B cell (primary cell): ENCODE results near the gene R3HDM4. TPM values are rescaled to one million over a fixed set of nuclear protein-coding genes. Genes with fewer than 3 reads are reported as not detected.

Experiments used
- ATAC-seq: fragments of 200-7000 bp; cut with Tn5 transposase; one replicate; pipeline ENCODE4 v1.10.0; 2021; ENCODE audit warnings: low read depth, mild to moderate bottlenecking, moderate number of reproducible peaks, moderate library complexity
- CTCF ChIA-PET: fragments of 350-600 bp; sonication (Branson Sonifier 250); formaldehyde crosslinking; loops from one replicate; lab custom pipeline; 2021; ENCODE audit warnings: antibody characterized with exemption, inconsistent platforms; lab: Charles Lee
- POLR2A ChIA-PET: fragments of 350-600 bp; sonication (Branson Sonifier 250); formaldehyde crosslinking; loops from one replicate; lab custom pipeline; 2021; ENCODE audit warnings: antibody characterized with exemption; lab: Charles Lee
- DNase-seq: peaks from one replicate; pipeline ENCODE4 v3.0.0; 2013
- H2AFZ ChIP-seq: 2 replicates; pipeline ENCODE4 v1.6.1; 2012; ENCODE audit warnings: mild to moderate bottlenecking, low read depth, low read length; ENCODE audit not compliant: insufficient read depth, poor library complexity, severe bottlenecking
- H3K27ac ChIP-seq, 2 donors: 1 replicate in 1 of 2; 2 replicates in 1 of 2; pipeline ENCODE4 v1.5.1; 2012 to 2013; ENCODE audit warnings: low read length in 2 of 2, mild to moderate bottlenecking in 2 of 2, moderate library complexity in 1 of 2
- H3K27me3 ChIP-seq, 4 experiments: fragments of 200-600 bp in 1 of 4; sonication (generic) in 1 of 4; replicated peaks in 1 of 4; 1 replicate in 2 of 4; 2 replicates in 2 of 4; pipeline versions ENCODE4 v1.6.1 to v1.7.0; 2013 to 2016; ENCODE audit warnings: low read length in 3 of 4, mild to moderate bottlenecking in 2 of 4, mixed read lengths in 1 of 4, moderate library complexity in 1 of 4; ENCODE audit not compliant: insufficient read depth in 4 of 4, control insufficient read depth in 3 of 4; ENCODE audit errors: control extremely low read depth in 1 of 4
- H3K36me3 ChIP-seq, 2 experiments: replicated peaks in 1 of 2; 1 replicate in 1 of 2; 2 replicates in 1 of 2; pipeline versions ENCODE4 v1.6.1 to v1.7.1; 2013; ENCODE audit warnings: low read length in 1 of 2; ENCODE audit not compliant: insufficient read depth in 2 of 2, control insufficient read depth in 1 of 2; ENCODE audit errors: control extremely low read depth in 1 of 2, extremely low read depth in 1 of 2
- H3K4me1 ChIP-seq, 2 donors: fragments of 200-600 bp in 1 of 2; sonication (generic) in 1 of 2; 1 replicate in 1 of 2; 2 replicates in 1 of 2; pipeline versions ENCODE4 v1.5.1 to v1.6.1; 2013 to 2017; ENCODE audit warnings: low read length in 2 of 2; ENCODE audit not compliant: control insufficient read depth in 2 of 2, insufficient read depth in 2 of 2
- H3K4me2 ChIP-seq: replicated peaks from 2 replicates; pipeline ENCODE3; 2012; ENCODE audit warnings: mild to moderate bottlenecking, low read depth, low read length; ENCODE audit not compliant: poor library complexity, severe bottlenecking
- H3K4me3 ChIP-seq, 5 experiments: fragments of 200-600 bp in 1 of 5; sonication (generic) in 1 of 5; 1 replicate in 3 of 5; 2 replicates in 2 of 5; pipeline versions ENCODE4 v1.5.1 to v1.7.0; 2011 to 2016; ENCODE audit warnings: low read length in 4 of 5, mild to moderate bottlenecking in 4 of 5, low read depth in 2 of 5, control low read depth in 1 of 5, moderate library complexity in 1 of 5; ENCODE audit not compliant: insufficient read depth in 1 of 5; ENCODE audit errors: control extremely low read depth in 1 of 5, extremely low read depth in 1 of 5
- H3K79me2 ChIP-seq: fragments of 200-600 bp; sonication (generic); one replicate; pipeline ENCODE4 v1.6.0; 2016; ENCODE audit warnings: low read length; ENCODE audit not compliant: control insufficient read depth, insufficient read depth
- H3K9ac ChIP-seq: fragments of 200-600 bp; sonication (generic); 2 replicates; pipeline ENCODE4 v1.6.1; 2017; ENCODE audit warnings: mild to moderate bottlenecking, low read length, moderate library complexity
- H3K9me3 ChIP-seq, 3 donors: one replicate each; pipeline versions ENCODE4 v1.6.1 to v1.7.1; 2013; ENCODE audit warnings: low read length in 2 of 3; ENCODE audit not compliant: control insufficient read depth in 2 of 3, insufficient read depth in 1 of 3; ENCODE audit errors: control extremely low read depth in 1 of 3
- H4K20me1 ChIP-seq: 2 replicates; pipeline ENCODE4 v1.6.0; 2012; ENCODE audit warnings: mild to moderate bottlenecking, low read length; ENCODE audit not compliant: insufficient read depth, control insufficient read depth, poor library complexity, severe bottlenecking
- H3K27ac Mint-ChIP-seq: one replicate; pipeline ENCODE4 v1.8.0; 2021; ENCODE audit warnings: mixed read lengths
- H3K27me3 Mint-ChIP-seq: one replicate; pipeline ENCODE4 v1.8.0; 2021; ENCODE audit warnings: mixed read lengths
- H3K4me1 Mint-ChIP-seq: one replicate; pipeline ENCODE4 v1.8.0; 2021; ENCODE audit warnings: mixed read lengths
- H3K4me3 Mint-ChIP-seq: one replicate; pipeline ENCODE4 v1.8.0; 2021; ENCODE audit warnings: mixed read lengths
- H3K9me3 Mint-ChIP-seq: one replicate; pipeline ENCODE4 v1.8.0; 2022; ENCODE audit warnings: mixed read lengths; ENCODE audit not compliant: insufficient read depth
- EZH2 ChIP-seq: IDR thresholded peaks from 2 replicates; pipeline ENCODE4 v1.6.1; 2012; ENCODE audit warnings: borderline replicate concordance, low read depth, mild to moderate bottlenecking, moderate library complexity, low read length; ENCODE audit not compliant: insufficient read depth, poor library complexity, severe bottlenecking
- WGBS: methylation state at CpG from one replicate; pipeline ENCODE4 v1.1.5; 2013; ENCODE audit warnings: missing lambda C conversion rate; ENCODE audit not compliant: insufficient coverage; 5-methylcytosine and 5-hydroxymethylcytosine counted together
- intact Hi-C: fragments of 100-400 bp; cut with micrococcal nuclease; formaldehyde crosslinking; loops from one replicate; pipeline ENCODE4 v1.10.0; 2022
- polyA plus RNA-seq: library from polyadenylated mRNA; depleted of rRNA; stranded (reverse); fragments of >200 nt; gene quantifications from 2 replicates; pipeline ENCODE4 v1.2.3, GENCODE V29; 2012
- total RNA-seq, 2 donors: library from RNA; stranded (reverse); fragments of 120-200 nt in 1 of 2; gene quantifications; 1 replicate in 1 of 2; 2 replicates in 1 of 2; pipeline versions ENCODE4 v1.2.3 to v1.2.4, GENCODE V29; 2013 to 2022
- TF ChIP-seq, protein P1 (sequence below): fragments of 200-600 bp; IDR thresholded peaks from one replicate; pipeline ENCODE4 v1.8.0; 2022; ENCODE audit warnings: antibody characterized with exemption, mild to moderate bottlenecking

R3HDM4 gene
- total and polyA plus RNA-seq, 2 donors (not counting 1 experiment from before 2014, with no cell fraction given) = 168 to 176 TPM

DNA sequence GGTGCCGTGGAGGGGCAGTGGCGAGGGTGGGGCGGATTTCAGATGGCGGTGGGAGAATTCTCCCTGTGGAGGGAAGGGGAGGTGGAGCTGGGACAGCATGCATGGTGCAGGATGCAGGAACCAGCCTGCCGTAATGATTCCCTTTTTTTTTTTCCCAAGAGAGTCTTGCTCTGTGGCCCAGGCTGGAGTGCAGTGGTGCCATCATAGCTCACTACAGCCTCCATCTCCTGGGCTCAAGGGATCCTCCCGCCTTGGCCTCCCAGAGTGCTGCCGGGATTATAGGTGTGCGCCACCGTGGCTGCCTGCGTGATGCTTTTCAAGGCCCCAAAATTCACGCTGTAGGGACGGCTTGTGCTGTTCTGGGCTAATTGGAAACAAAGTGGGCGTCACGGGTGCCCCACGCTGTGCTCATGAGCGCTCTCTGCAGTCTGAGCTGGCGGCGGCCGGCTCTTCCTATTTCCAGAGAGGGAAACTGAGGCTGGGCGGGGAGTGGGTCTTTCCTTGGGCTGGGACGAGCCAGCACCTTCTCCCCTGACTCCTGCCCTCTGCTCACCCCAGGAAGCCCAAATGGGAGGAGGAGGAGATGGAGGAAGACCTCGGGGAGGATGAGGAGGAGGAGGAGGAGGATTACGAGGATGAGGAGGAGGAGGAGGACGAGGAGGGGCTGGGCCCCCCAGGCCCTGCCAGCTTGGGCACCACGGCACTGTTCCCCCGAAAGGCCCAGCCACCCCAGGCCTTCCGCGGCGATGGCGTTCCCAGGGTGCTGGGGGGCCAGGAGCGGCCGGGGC lies 19.0 kb upstream of the R3HDM4 start:
- Mint-ChIP-seq H3K27me3 (no peaks in the 10 kb centered on the region), H3K9me3 (no peaks in the 10 kb centered on the region), H3K27ac (peak overlapping the region; percentile 59), H3K4me3 (no peak overlapping the region), H3K4me1 (peaks cover 28% of the 10 kb centered on the region)
- H3K9me3 ChIP-seq = peaks cover 0 to 1% (median 0%) of the 10 kb centered on the region in 3 donors
- H3K4me2 ChIP-seq = peak overlapping the region; percentile 77
- peaks cover 28% of the 10 kb centered on the region for H3K79me2 ChIP-seq
- 78% methylated on average over 24 of the region's 32 CpGs for WGBS
- H3K27me3 ChIP-seq = no peaks in the 10 kb centered on the region
- ChIA-PET POLR2A (interaction anchor here (0.6 to 1.1 kb wide), 4 partner anchors 15 to 85 kb away, joined by 3 to 11 read pairs (median 6); no protein-coding TSS in a partner anchor), CTCF (interaction anchor here (0.6 to 1.3 kb wide), 5 partner anchors 41 to 232 kb away, joined by 3 to 5 read pairs (median 3); no protein-coding TSS in a partner anchor)
- H3K36me3 ChIP-seq = no peaks in the 10 kb centered on the region
- DNase-seq (no peak), ATAC-seq (no peak)
- H2AFZ ChIP-seq = peak overlapping the region; percentile 51
- H3K4me3 ChIP-seq = no peak overlapping the region
- TF ChIP-seq, protein P1, sequence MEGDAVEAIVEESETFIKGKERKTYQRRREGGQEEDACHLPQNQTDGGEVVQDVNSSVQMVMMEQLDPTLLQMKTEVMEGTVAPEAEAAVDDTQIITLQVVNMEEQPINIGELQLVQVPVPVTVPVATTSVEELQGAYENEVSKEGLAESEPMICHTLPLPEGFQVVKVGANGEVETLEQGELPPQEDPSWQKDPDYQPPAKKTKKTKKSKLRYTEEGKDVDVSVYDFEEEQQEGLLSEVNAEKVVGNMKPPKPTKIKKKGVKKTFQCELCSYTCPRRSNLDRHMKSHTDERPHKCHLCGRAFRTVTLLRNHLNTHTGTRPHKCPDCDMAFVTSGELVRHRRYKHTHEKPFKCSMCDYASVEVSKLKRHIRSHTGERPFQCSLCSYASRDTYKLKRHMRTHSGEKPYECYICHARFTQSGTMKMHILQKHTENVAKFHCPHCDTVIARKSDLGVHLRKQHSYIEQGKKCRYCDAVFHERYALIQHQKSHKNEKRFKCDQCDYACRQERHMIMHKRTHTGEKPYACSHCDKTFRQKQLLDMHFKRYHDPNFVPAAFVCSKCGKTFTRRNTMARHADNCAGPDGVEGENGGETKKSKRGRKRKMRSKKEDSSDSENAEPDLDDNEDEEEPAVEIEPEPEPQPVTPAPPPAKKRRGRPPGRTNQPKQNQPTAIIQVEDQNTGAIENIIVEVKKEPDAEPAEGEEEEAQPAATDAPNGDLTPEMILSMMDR = no peak
- no peak for TF ChIP-seq EZH2
- H3K9ac ChIP-seq = no peak overlapping the region
- H3K27ac ChIP-seq = peak overlapping the region in 1 of 2 donors; percentile 56
- intact Hi-C loops = no loop called here
- peaks cover 24 to 48% of the 10 kb centered on the region in 2 donors for H3K4me1 ChIP-seq
- H4K20me1 ChIP-seq = peaks cover 25% of the 10 kb centered on the region

DNA sequence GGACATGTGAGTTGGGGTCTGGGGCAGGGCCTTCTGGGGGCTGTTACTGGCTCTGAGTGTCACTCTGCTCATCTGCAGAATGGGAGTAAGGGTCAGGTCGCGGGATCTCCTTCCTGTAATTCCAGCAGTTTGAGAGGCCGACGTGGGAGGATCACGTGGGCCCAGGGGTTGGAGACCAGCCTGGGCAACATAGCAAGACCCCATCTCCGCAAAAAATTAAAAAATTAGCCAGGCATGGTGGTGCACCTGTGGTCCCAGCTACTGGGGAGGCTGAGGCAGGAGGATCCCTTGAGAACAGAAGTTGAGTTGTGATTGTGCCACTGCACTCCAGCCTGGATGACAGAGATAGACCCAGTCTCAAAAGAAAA lies 16.9 kb upstream of the R3HDM4 start:
- peaks cover 35% of the 10 kb centered on the region for H3K79me2 ChIP-seq
- H3K4me3 Mint-ChIP-seq = no peak overlapping the region
- H2AFZ ChIP-seq = no peak overlapping the region
- H3K9me3 ChIP-seq = no peaks in the 10 kb centered on the region
- H3K9ac ChIP-seq = no peak overlapping the region
- intact Hi-C loops = loop anchor here (10.0 kb wide), 2 partner anchors 135 to 265 kb away; partner anchors contain the start of genes ARHGAP45 and RNF126
- H3K9me3 Mint-ChIP-seq = no peaks in the 10 kb centered on the region
- no peaks in the 10 kb centered on the region for H3K27me3 Mint-ChIP-seq
- no peaks in the 10 kb centered on the region for H3K27me3 ChIP-seq
- H4K20me1 ChIP-seq = peaks cover 25% of the 10 kb centered on the region
- no peak for ATAC-seq
- peaks cover 24% of the 10 kb centered on the region for H3K4me1 Mint-ChIP-seq
- H3K4me3 ChIP-seq = no peak overlapping the region
- TF ChIP-seq EZH2 = no peak
- TF ChIP-seq, protein P1 = no peak
- H3K27ac ChIP-seq = no peak overlapping the region
- WGBS = 97% methylated on average over 6 of the region's 6 CpGs
- POLR2A ChIA-PET = interaction anchor here (0.6 kb wide), 1 partner anchor 329 kb away, joined by 4 read pairs; no protein-coding TSS in a partner anchor
- peak overlapping the region; percentile 65 for H3K27ac Mint-ChIP-seq
- peaks cover 21 to 46% of the 10 kb centered on the region in 2 donors for H3K4me1 ChIP-seq
- H3K36me3 ChIP-seq = no peaks in the 10 kb centered on the region
- DNase-seq = no peak
- CTCF ChIA-PET = no interaction called here
- no peak overlapping the region for H3K4me2 ChIP-seq
